K562 (cell line): ENCODE measurements around the gene CYTH4.
"Not testable (repeated sequence)": the region's sequence is repeated elsewhere in the genome, so short reads cannot be mapped to it uniquely, and the experiment has no call there.

Experiments
- CAMTA2 ChIP-seq: fragments of 250-450 bp; sonication (Bioruptor Pico); conservative IDR thresholded peaks from 2 replicates; pipeline ENCODE4 v1.5.1; 2022
- GATA2 ChIP-seq: sonication (generic); formaldehyde crosslinking; IDR thresholded peaks from 2 replicates; pipeline ENCODE4 v1.4.0; 2020; ENCODE audit warnings: mild to moderate bottlenecking, missing genetic modification reagents
- NR3C1 ChIP-seq: sonication (generic); formaldehyde crosslinking; IDR thresholded peaks from 2 replicates; pipeline ENCODE4 v1.8.1; 2022; ENCODE audit warnings: missing genetic modification reagents
- RFX5 ChIP-seq: IDR thresholded peaks from 2 replicates; pipeline ENCODE4 v1.6.1; 2011; ENCODE audit warnings: low read depth, mild to moderate bottlenecking, improper control_type of control experiment, low read length
- ZNF764 ChIP-seq: fragments of 250-450 bp; sonication (Bioruptor Pico); IDR thresholded peaks from 2 replicates; pipeline ENCODE4 v1.4.0; 2020; ENCODE audit warnings: low read depth, mild to moderate bottlenecking, moderate library complexity
- TF ChIP-seq, protein P1 (sequence below): fragments of 150-350 bp; IDR thresholded peaks from 2 replicates; pipeline ENCODE4 v1.6.1; 2014; ENCODE audit warnings: low read depth, mild to moderate bottlenecking, low read length, borderline replicate concordance
- TF ChIP-seq, protein P2 (sequence below): sonication (generic); formaldehyde crosslinking; IDR thresholded peaks from 2 replicates; pipeline ENCODE4 v1.8.1; 2022; ENCODE audit warnings: missing genetic modification reagents
- TF ChIP-seq, protein P3 (sequence below): fragments of 450-650 bp; IDR thresholded peaks from 2 replicates; pipeline ENCODE4 v1.6.1; 2016; ENCODE audit warnings: antibody characterized with exemption
- TF ChIP-seq, protein P4 (sequence below), 3 experiments: IDR thresholded peaks in 2 of 3; conservative IDR thresholded peaks in 1 of 3; 2 replicates each; pipeline ENCODE4 v1.5.1; 2011 to 2012; ENCODE audit warnings: low read length in 3 of 3, mild to moderate bottlenecking in 3 of 3, control low read depth in 2 of 3, improper control_type of control experiment in 1 of 3, inconsistent platforms in 1 of 3, low read depth in 1 of 3, mixed read lengths in 1 of 3, moderate library complexity in 1 of 3; ENCODE audit not compliant: insufficient read depth in 2 of 3
- TF ChIP-seq, protein P5 (sequence below): fragments of 200-800 bp; sonication (Bioruptor generic); IDR thresholded peaks from 2 replicates; pipeline ENCODE4 v1.6.1; 2017; ENCODE audit warnings: missing genetic modification characterization, missing compliant biosample characterization

DNA sequence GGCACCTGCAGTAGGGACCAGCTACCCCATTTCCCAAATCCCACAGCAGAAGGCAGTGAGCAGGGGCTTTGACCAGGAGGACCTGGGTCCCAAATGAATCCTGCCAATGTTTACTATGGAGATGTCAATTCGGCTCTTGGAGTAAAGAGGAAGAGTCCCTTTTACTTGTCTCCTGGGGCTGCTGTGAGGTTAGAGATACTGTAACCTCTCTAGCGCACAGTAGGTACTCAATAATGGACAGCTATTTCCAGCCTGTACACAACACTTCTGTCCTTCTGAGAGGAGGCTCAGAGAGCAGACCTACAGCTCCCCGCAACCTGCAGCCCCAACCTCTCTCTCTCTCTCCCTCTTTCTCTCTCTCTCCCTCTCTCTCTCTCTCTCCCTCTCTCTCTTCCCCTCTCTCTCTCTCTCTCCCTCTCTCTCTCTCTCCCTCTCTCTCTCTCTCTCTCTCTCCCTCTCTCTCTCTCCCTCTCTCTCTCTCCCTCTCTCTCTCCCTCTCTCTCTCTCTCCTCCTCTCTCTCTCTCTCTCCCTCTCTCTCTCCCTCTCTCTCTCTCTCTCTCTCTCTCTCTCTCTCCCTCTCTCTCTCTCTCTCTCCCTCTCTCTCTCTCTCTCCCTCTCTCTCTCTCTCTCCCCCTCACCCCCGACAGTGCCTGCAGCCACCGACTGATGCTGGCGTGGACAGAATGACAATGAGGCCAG lies 46.4 kb downstream of the CYTH4 start:
- TF ChIP-seq, protein P1, sequence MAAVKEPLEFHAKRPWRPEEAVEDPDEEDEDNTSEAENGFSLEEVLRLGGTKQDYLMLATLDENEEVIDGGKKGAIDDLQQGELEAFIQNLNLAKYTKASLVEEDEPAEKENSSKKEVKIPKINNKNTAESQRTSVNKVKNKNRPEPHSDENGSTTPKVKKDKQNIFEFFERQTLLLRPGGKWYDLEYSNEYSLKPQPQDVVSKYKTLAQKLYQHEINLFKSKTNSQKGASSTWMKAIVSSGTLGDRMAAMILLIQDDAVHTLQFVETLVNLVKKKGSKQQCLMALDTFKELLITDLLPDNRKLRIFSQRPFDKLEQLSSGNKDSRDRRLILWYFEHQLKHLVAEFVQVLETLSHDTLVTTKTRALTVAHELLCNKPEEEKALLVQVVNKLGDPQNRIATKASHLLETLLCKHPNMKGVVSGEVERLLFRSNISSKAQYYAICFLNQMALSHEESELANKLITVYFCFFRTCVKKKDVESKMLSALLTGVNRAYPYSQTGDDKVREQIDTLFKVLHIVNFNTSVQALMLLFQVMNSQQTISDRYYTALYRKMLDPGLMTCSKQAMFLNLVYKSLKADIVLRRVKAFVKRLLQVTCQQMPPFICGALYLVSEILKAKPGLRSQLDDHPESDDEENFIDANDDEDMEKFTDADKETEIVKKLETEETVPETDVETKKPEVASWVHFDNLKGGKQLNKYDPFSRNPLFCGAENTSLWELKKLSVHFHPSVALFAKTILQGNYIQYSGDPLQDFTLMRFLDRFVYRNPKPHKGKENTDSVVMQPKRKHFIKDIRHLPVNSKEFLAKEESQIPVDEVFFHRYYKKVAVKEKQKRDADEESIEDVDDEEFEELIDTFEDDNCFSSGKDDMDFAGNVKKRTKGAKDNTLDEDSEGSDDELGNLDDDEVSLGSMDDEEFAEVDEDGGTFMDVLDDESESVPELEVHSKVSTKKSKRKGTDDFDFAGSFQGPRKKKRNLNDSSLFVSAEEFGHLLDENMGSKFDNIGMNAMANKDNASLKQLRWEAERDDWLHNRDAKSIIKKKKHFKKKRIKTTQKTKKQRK = not testable (repeated sequence)
- TF ChIP-seq RFX5; CAMTA2 (CRISPR knock-in tag); ZNF764 (CRISPR knock-in tag); NR3C1 (CRISPR knock-in tag); GATA2 (CRISPR knock-in tag): not testable (repeated sequence)
- TF ChIP-seq, protein P2, sequence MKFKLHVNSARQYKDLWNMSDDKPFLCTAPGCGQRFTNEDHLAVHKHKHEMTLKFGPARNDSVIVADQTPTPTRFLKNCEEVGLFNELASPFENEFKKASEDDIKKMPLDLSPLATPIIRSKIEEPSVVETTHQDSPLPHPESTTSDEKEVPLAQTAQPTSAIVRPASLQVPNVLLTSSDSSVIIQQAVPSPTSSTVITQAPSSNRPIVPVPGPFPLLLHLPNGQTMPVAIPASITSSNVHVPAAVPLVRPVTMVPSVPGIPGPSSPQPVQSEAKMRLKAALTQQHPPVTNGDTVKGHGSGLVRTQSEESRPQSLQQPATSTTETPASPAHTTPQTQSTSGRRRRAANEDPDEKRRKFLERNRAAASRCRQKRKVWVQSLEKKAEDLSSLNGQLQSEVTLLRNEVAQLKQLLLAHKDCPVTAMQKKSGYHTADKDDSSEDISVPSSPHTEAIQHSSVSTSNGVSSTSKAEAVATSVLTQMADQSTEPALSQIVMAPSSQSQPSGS (CRISPR knock-in tag) = not testable (repeated sequence)
- TF ChIP-seq, protein P3, sequence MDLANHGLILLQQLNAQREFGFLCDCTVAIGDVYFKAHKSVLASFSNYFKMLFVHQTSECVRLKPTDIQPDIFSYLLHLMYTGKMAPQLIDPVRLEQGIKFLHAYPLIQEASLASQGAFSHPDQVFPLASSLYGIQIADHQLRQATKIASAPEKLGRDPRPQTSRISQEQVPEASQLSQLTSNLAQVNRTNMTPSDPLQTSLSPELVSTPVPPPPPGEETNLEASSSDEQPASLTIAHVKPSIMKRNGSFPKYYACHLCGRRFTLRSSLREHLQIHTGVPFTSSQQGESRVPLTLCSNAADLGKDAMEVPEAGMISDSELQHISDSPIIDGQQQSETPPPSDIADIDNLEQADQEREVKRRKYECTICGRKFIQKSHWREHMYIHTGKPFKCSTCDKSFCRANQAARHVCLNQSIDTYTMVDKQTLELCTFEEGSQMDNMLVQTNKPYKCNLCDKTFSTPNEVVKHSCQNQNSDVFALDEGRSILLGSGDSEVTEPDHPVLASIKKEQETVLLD = not testable (repeated sequence)
- TF ChIP-seq, protein P4, sequence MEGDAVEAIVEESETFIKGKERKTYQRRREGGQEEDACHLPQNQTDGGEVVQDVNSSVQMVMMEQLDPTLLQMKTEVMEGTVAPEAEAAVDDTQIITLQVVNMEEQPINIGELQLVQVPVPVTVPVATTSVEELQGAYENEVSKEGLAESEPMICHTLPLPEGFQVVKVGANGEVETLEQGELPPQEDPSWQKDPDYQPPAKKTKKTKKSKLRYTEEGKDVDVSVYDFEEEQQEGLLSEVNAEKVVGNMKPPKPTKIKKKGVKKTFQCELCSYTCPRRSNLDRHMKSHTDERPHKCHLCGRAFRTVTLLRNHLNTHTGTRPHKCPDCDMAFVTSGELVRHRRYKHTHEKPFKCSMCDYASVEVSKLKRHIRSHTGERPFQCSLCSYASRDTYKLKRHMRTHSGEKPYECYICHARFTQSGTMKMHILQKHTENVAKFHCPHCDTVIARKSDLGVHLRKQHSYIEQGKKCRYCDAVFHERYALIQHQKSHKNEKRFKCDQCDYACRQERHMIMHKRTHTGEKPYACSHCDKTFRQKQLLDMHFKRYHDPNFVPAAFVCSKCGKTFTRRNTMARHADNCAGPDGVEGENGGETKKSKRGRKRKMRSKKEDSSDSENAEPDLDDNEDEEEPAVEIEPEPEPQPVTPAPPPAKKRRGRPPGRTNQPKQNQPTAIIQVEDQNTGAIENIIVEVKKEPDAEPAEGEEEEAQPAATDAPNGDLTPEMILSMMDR (IDR thresholded peaks at IDR 0.05 in 2 of 3, conservative IDR thresholded peaks at IDR 0.05 in 1 of 3; ENCODE audit: insufficient read depth in 2 of 3, low read depth in 1 of 3, low read length in 3 of 3) = not testable (repeated sequence)
- TF ChIP-seq, protein P5, sequence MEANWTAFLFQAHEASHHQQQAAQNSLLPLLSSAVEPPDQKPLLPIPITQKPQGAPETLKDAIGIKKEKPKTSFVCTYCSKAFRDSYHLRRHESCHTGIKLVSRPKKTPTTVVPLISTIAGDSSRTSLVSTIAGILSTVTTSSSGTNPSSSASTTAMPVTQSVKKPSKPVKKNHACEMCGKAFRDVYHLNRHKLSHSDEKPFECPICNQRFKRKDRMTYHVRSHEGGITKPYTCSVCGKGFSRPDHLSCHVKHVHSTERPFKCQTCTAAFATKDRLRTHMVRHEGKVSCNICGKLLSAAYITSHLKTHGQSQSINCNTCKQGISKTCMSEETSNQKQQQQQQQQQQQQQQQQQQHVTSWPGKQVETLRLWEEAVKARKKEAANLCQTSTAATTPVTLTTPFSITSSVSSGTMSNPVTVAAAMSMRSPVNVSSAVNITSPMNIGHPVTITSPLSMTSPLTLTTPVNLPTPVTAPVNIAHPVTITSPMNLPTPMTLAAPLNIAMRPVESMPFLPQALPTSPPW = not testable (repeated sequence)
